Measurements from ENCODE around the gene ASTL.

ASTL gene

DNA sequence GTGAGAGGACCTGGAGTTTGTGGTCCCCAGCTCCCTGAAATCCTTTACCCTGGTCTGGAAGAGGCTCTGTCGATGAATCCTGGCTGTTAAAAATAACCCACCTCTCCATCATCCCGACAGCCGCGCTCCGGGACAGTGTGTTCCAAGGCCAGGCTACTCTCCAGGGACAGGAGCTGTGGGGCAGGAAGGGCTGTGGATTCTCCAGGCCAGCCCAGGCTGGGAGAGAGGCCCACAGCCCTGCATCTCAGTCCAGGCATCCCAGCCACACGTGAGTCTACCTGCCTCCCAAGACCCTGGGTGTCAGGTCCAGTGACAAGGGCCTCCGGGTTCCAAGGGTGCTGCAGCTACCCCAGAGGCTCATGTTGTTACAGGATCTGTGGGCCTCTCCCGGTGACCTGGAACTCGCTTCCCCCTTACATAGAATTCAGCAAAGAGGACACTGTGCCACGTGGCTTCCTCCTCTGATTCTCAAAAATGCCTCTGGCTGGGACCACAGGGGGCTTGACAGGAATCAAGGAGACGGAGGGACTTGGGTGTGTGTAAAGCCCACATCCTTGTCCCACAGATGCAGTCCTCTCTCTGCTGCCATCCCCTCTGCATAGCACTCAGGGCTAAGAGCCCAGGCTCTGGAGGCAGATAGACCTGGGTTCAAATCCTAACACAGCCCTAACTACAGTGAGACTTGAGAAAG lies 39.3 kb downstream of the ASTL start:
- TF ChIP-seq SNAI2 (CRISPR knock-in tag; IDR thresholded peaks at IDR 0.05) (no peak), TCF4 (CRISPR knock-in tag; IDR thresholded peaks at IDR 0.05; ENCODE audit: borderline replicate concordance) (no peak), ZFP30 (CRISPR knock-in tag; IDR thresholded peaks at IDR 0.05) (no peak)
- ATAC-seq: no peak

DNA sequence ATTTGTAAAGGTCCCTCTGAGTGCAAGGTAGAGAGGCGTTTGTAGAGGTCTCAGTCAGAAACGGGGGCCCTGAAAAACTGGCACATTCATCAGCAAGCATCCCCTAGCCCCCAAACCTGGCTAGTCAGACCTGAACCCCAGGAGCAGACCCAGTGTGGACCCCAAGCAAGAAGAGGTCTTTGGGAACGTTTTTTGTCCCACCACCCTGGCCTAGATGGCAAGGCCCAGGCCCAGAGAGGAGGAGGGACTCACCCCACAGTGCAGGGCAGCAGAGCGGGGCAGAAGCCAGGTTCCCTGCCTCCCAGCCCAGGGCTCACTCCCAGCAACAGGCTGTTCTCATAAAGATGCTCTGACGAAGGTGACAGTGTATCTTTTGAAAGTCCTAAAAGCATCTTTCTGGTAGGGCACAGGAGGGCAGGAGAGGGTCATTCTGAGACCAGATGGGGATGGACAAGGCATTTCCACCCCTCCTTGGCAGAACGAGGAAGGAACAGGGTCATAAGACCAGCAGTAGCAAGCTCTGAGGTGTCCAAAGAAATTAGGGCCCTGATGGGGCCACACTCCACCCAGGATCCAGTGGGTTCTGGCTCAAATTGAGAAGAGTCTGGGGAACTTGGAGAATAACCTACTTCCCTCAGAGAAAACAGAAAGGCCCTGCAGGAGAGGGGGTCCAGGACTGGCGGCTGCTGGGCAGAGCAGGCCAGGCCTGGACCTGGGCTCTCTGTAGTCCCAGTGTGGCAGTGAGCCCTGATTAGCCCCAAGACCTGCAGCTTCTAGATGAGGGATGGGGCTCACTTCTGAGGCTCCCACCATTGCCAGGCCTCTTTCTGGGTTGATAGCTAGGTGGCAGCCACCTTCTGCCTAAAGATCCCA lies 40.1 kb downstream of the ASTL start:
- ATAC-seq: no peak
- TF ChIP-seq ZFP3 (CRISPR knock-in tag; IDR thresholded peaks at IDR 0.05) (no peak), ARNTL (CRISPR knock-in tag; IDR thresholded peaks at IDR 0.05; ENCODE audit: borderline replicate concordance, low read depth) (no peak)

- no peak for ATAC-seq
- TF ChIP-seq ARNTL (CRISPR knock-in tag; IDR thresholded peaks at IDR 0.05; ENCODE audit: borderline replicate concordance, low read depth) (no peak), RARB (CRISPR knock-in tag; IDR thresholded peaks at IDR 0.05) (no peak), GLIS3 (CRISPR knock-in tag; IDR thresholded peaks at IDR 0.05) (no peak), CSRNP3 (CRISPR knock-in tag; IDR thresholded peaks at IDR 0.05) (no peak), OSR1 (CRISPR knock-in tag; IDR thresholded peaks at IDR 0.05) (no peak), ZNF8 (CRISPR knock-in tag; IDR thresholded peaks at IDR 0.05) (no peak), ZFP3 (CRISPR knock-in tag; IDR thresholded peaks at IDR 0.05) (no peak), ZNF565 (CRISPR knock-in tag; conservative IDR thresholded peaks at IDR 0.05; ENCODE audit: low read depth) (no peak), BACH2 (CRISPR knock-in tag; IDR thresholded peaks at IDR 0.05; ENCODE audit: borderline replicate concordance) (no peak), SNAI2 (CRISPR knock-in tag; IDR thresholded peaks at IDR 0.05) (no peak)
- TF ChIP-seq, protein P1, sequence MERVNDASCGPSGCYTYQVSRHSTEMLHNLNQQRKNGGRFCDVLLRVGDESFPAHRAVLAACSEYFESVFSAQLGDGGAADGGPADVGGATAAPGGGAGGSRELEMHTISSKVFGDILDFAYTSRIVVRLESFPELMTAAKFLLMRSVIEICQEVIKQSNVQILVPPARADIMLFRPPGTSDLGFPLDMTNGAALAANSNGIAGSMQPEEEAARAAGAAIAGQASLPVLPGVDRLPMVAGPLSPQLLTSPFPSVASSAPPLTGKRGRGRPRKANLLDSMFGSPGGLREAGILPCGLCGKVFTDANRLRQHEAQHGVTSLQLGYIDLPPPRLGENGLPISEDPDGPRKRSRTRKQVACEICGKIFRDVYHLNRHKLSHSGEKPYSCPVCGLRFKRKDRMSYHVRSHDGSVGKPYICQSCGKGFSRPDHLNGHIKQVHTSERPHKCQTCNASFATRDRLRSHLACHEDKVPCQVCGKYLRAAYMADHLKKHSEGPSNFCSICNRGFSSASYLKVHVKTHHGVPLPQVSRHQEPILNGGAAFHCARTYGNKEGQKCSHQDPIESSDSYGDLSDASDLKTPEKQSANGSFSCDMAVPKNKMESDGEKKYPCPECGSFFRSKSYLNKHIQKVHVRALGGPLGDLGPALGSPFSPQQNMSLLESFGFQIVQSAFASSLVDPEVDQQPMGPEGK (CRISPR knock-in tag; IDR thresholded peaks at IDR 0.05; ENCODE audit: borderline replicate concordance): no peak
Measured at GRCh38 chr2:96097441-96097840, 40.9 kb downstream of the ASTL start.

DNA sequence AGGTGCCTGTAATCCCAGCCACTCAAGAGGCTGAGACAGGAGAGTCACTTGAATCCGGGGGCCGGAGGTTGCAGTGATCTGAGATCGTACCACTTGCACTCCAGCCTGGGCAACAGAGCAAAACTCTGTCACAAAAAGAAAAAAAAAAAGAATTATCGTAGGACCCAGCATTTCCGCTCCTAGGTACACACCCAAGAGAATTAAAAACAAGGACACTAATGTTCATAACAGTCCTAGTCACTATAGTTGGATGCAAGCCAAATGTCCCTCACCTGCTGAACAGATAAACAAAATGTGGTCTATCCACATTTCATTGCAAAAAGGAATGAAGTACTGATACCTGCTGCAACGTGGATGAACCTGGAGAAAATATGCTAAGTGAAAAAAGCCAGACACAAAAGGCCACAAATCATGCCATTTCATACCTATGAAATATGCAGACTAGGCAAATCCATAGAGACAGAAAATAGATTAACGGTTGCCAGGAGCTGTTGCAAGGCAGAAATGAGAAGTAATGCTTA lies 43.1 kb downstream of the ASTL start:
- no peak for TF ChIP-seq ZFP3 (CRISPR knock-in tag; IDR thresholded peaks at IDR 0.05)
- TF ChIP-seq POU6F1 (CRISPR knock-in tag; IDR thresholded peaks at IDR 0.05; ENCODE audit: borderline replicate concordance, low read depth): no peak
- TF ChIP-seq ARNTL (CRISPR knock-in tag; IDR thresholded peaks at IDR 0.05; ENCODE audit: borderline replicate concordance, low read depth): no peak
- ATAC-seq: no peak

- no peak for ATAC-seq
- TF ChIP-seq CSDC2 (CRISPR knock-in tag; IDR thresholded peaks at IDR 0.05) (no peak), CSRNP3 (CRISPR knock-in tag; IDR thresholded peaks at IDR 0.05) (no peak), BACH2 (CRISPR knock-in tag; IDR thresholded peaks at IDR 0.05; ENCODE audit: borderline replicate concordance) (no peak), ZNF565 (CRISPR knock-in tag; conservative IDR thresholded peaks at IDR 0.05; ENCODE audit: low read depth) (no peak), ARNTL (CRISPR knock-in tag; IDR thresholded peaks at IDR 0.05; ENCODE audit: borderline replicate concordance, low read depth) (no peak), ZNF8 (CRISPR knock-in tag; IDR thresholded peaks at IDR 0.05) (no peak), ISL1 (CRISPR knock-in tag; IDR thresholded peaks at IDR 0.05) (no peak), ESRRG (CRISPR knock-in tag; IDR thresholded peaks at IDR 0.05) (no peak), POU6F1 (CRISPR knock-in tag; IDR thresholded peaks at IDR 0.05; ENCODE audit: borderline replicate concordance, low read depth) (no peak), ZC3H10 (CRISPR knock-in tag; IDR thresholded peaks at IDR 0.05) (no peak)
- TF ChIP-seq, protein P1 (CRISPR knock-in tag; IDR thresholded peaks at IDR 0.05; ENCODE audit: borderline replicate concordance): no peak
Measured at GRCh38 chr2:96093528-96093927, 44.8 kb downstream of the ASTL start.
